Measurements from ENCODE around the gene GATC.

The GATC gene

DNA sequence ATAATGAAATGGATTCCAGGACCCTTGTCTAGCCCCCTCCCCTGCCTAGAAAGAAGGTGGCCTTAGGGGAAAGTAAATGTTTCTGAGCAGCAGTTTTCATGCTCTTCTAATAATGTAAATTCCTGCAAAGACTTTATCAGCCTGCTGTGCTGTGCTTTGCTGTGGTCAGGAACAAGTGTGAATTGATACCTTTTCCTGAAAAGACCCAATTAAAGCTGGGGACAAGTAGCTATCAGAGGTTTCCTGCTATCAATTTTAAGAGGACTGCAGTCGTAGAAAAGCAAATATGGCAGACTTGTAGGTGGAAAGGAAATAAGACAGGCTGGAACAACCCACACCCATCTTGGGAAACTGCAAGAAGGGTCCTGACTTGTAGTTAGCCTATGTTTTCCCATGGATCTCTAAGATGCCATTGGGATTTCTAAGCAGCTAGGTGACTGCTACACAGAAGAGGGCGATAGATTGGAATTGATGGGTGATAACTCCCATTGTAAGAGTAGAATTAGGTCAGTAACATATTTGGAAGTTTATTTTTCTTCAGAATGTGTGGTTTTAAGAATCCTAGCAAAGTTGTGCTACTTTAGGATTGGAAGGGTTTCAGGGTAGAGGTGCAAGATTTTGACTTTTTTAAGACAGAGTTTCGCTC, 52.7 kb downstream of the GATC start:
- DNase-seq (ENCODE audit: low spot score) = no peak

DNA sequence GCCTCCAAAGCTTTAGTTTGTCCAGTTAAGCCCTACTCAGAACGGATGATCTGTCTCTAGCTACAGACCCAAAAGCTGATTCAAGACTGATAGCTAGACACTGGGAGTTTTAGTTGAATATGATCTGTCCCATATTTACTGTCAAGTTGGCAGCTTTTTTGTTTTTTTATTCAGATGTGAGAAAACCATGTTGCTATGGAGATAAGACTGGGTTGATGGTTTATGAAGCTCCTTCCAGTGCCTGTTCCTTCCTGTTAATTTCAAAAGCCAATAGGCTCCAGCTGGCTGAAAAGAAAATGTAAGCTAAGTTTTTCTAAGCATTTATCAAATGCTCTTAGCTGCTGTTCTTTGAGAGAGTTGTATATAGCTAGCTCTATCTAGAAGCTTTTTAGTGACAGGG, 54.3 kb downstream of the GATC start:
- DNase-seq (ENCODE audit: low spot score) = no peak

DNA sequence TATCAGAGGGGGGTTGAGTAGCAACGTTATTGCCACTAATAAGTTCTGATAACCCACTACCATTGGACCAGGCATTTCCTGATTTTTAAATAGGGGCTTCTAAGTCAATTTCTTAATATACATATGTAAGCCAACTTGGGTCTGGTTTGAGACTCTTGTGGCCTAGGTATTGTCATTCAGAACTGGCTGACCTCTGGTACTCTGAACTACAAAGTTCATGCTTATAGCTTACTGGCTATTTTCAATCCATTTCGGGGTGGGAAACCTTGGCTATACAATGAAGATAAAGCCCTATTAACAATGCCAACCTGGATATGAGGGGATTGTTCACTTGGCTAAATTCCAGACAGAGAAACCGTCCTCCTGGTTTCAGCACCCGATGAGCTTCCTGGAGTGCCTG, 58.3 kb downstream of the GATC start:
- no peak for DNase-seq (ENCODE audit: low spot score)

DNA sequence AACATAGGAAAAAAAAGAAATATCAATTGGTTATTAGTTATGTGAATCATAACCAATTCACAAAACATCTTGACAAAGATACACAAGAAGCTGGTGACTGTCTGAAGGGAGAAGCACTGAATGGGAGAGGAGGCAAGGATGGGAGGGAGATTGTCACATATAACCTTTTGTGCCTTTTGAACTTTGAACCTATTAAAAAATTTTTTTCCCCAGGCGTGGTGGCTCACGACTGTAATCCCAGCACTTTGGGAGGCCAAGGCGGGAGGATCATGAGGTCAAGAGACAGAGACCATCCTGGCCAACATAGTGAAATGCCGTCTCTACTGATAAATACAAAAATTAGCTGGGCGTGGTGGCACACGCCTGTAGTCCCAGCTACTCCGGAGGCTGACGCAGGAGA, 62.3 kb downstream of the GATC start:
- no peak for DNase-seq (ENCODE audit: low spot score)

All from HuH-7 (cell line).